Effector memory CD4-positive, alpha-beta T cell (primary cell): Measurements from ENCODE around the gene DDX17.

ENCODE experiments used
- DNase-seq, 3 donors: peaks; one replicate each; pipeline ENCODE4 v3.0.0-alpha.2; 2020
- H3K27ac ChIP-seq: 2 replicates; pipeline ENCODE4 v1.7.0; 2013; ENCODE audit warnings: mild to moderate bottlenecking, low read length, moderate library complexity; ENCODE audit not compliant: insufficient read depth, poor library complexity, severe bottlenecking
- H3K27me3 ChIP-seq: replicated peaks from 2 replicates; pipeline ENCODE4 v1.7.0; 2013; ENCODE audit warnings: mild to moderate bottlenecking, low read length; ENCODE audit not compliant: insufficient read depth, control insufficient read depth, poor library complexity, severe bottlenecking
- H3K36me3 ChIP-seq: 2 replicates; pipeline ENCODE4 v1.7.0; 2013; ENCODE audit warnings: mild to moderate bottlenecking, low read length, moderate library complexity; ENCODE audit not compliant: control insufficient read depth, insufficient read depth
- H3K4me1 ChIP-seq: 2 replicates; pipeline ENCODE4 v1.7.0; 2013; ENCODE audit warnings: low read length, mild to moderate bottlenecking; ENCODE audit not compliant: control insufficient read depth, insufficient read depth, poor library complexity, severe bottlenecking
- H3K4me3 ChIP-seq: 2 replicates; pipeline ENCODE4 v1.7.0; 2013; ENCODE audit warnings: low read length, low read depth, mild to moderate bottlenecking; ENCODE audit not compliant: insufficient read depth, poor library complexity, severe bottlenecking
- H3K9me3 ChIP-seq: 2 replicates; pipeline ENCODE4 v1.7.0; 2013; ENCODE audit warnings: mild to moderate bottlenecking, low read length, moderate library complexity; ENCODE audit not compliant: control insufficient read depth
- total RNA-seq, 3 donors: gene quantifications; one replicate each; lab custom pipeline; 2026; lab: John Stamatoyannopoulos, UW

Gene DDX17
- total RNA-seq: 827 to 1,026 (median 972) reads per million in 3 donors

DNA sequence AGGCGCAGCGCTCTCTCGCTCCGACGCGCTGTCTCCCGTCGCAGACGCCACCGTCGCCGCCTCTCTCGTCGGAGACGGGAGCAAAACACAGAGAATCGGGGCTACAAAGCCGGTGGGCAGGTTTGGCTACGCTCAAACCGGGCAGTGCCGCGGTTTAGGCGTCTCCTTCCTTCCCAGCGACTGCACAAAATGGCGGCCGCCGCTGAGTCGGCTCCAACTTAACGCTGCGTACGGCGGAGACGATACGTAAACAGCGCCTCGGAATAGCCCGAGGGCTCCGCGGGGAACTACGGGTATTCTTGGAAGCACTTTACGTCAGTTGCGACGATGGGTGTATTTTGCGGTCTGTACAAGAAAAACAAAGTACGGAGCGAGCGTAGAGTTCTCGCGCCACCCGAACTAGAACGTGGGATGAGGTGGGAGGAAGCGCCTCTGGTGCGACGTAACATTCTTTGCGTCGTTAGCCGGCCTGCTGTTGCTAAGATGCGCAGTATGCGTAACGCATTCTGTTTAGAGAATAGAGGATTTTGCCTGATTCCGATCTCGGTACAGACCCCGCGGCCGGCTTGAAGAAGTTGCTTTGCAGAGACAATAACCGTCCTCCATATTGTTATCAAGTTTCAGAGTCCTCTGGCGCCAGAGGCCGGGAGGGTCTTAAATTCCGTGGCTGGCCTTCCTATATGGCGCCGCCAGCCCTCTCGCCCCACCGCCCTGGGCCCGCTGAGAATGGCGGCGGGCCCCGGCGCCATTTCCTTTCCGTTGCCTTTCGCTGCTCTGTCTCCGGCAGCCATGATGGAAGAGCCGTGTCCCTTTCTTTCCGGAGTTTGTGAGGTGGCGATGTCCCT, at the start of gene DDX17:
DDX17 (minus strand) TSS at position 194 of the 845 bp plus-strand sequence.
- Histone ChIP-seq H3K27ac (peak within 1 kb of the TSS; percentile 99), H3K9me3 (no peaks in the 10 kb centered on the region), H3K27me3 (no peaks in the 10 kb centered on the region), H3K36me3 (peaks cover under 1% of the 10 kb centered on the region), H3K4me1 (peaks cover 25% of the 10 kb centered on the region), H3K4me3 (peak within 1 kb of the TSS; percentile 96)
- DNase-seq: peak; percentile 90 to 92 (median 91)

- no peak for DNase-seq
- Histone ChIP-seq H3K36me3 (no peaks in the 10 kb centered on the region), H3K4me3 (no peak overlapping the region), H3K27me3 (no peaks in the 10 kb centered on the region), H3K4me1 (no peaks in the 10 kb centered on the region), H3K27ac (no peak overlapping the region), H3K9me3 (no peaks in the 10 kb centered on the region)
Observed at GRCh38 chr22:38554281-38554680, 48.2 kb upstream of the DDX17 start.

DNA sequence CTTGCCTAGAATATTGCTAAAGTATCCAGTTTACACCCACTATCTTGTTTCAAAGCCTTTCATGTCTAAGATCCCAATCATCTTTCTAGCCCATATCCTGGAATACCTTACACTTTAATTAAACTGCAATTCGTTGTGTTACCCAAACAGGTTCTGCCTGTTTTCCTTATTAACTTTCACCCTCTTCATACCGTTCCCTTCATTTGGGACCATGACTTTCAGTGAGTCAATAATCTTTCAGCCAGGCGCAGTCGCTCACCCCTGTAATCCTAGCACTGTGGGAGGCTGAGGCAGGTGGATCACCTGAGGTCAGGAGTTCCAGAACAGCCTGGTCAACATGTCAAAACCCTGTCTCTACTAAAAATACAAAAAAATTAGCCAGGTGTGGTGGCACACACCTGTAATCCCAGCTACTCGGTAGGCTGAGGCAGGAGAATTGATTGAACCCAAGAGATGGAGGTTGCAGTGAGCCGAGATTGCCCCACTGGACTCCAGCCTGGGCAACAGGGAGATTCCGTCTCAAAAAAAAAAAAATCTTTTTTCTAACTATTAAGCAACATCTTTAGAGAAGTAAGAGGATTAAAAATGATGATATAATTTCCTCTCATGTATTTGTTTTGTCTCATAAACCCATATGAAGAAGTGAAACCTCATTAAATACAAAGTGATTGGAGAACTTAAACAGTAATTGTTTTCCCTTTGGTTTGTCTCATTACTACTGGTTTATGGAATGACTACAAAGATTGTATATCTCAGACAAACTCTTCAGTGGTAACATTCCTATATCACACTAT, 43.2 kb upstream of the DDX17 start:
- Histone ChIP-seq H3K9me3 (no peaks in the 10 kb centered on the region), H3K4me3 (no peak overlapping the region), H3K4me1 (no peaks in the 10 kb centered on the region), H3K27me3 (no peaks in the 10 kb centered on the region), H3K36me3 (no peaks in the 10 kb centered on the region), H3K27ac (no peak overlapping the region)
- DNase-seq: no peak

DNA sequence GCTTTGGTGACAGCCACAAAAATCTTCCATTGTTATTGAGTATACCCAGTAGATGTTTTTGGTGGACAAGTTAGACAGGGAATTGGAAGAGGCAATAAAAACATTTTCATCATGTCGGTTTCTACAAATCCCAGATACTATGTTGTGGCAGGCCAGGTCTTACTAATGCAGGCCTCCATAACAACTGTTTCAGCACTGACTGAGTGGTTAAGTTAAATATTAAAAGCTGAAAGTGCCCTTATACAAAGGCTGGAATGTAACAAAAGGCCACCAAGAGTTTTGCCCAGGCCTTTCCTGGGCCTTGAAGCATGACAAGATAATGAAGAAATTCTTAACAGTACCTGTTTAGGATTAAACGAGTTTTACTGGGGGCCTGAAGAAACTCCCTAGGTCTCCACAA, 34.6 kb upstream of the DDX17 start:
- no peak for DNase-seq
- Histone ChIP-seq H3K4me1 (no peaks in the 10 kb centered on the region), H3K36me3 (no peaks in the 10 kb centered on the region), H3K9me3 (no peaks in the 10 kb centered on the region), H3K27me3 (no peaks in the 10 kb centered on the region), H3K4me3 (no peak overlapping the region), H3K27ac (no peak overlapping the region)

DNA sequence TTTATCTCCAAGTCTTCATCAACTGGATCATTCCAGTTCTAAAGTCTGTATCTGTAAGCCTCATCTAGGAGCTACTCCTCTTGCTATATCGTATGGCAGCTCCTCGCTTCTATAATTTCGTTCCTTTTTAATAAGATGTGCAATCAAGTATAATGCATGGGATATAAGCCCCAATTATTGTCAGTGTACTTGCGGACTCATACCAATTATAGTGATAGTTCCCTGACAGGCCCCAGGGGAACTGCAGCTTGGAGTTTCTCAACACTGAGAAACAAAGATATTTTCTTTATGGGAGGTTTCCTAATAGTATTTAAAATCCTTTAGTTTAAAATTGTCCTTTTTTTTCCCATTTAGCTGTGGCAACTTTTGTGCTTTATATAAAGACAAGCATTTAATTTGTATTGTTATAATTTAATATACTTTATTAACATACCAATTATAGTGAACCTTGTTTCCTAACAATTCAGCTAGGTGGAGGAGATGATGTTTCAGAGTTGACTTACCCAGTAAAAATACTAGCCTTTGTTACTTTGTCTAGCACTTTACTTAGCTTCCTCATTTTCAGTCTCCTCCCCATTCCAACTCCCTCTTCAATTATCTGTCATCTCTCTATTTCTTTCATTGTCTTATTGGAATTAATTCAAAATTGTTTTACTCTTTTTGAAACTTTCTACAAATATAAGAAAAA, 25.3 kb upstream of the DDX17 start:
- Histone ChIP-seq H3K9me3 (no peaks in the 10 kb centered on the region), H3K27me3 (no peaks in the 10 kb centered on the region), H3K4me3 (no peak overlapping the region), H3K27ac (peak overlapping the region; percentile 6), H3K4me1 (peaks cover 4% of the 10 kb centered on the region), H3K36me3 (no peaks in the 10 kb centered on the region)
- DNase-seq: no peak

GRCh38 chr22:38524429-38524828, 18.3 kb upstream of the DDX17 start:
- no peaks in the 10 kb centered on the region for H3K4me1 ChIP-seq
- H3K9me3 ChIP-seq: no peaks in the 10 kb centered on the region
- no peaks in the 10 kb centered on the region for H3K27me3 ChIP-seq
- no peak for DNase-seq
- no peak overlapping the region for H3K27ac ChIP-seq
- H3K36me3 ChIP-seq: no peaks in the 10 kb centered on the region
- no peak overlapping the region for H3K4me3 ChIP-seq

DNA sequence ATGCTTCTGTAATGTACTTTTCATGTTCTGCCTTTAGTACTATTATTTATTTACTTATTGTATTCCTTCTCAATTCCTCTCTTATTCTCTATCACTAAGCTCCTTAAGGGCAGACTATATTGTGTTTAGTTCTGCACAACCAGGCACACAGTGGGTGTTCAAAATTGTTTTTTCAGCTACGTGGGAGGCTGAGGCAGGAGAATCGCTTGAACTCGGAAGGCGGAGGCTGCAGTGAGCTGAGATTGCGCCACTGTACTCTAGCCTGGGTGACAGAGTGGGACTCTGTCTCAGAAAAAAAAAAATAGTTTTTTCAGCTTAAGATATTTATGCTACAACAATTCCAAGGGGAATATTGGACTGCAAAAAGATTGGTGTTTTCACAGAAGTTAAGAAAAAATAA, 17.4 kb upstream of the DDX17 start:
- Histone ChIP-seq H3K4me1 (no peaks in the 10 kb centered on the region), H3K4me3 (no peak overlapping the region), H3K9me3 (no peaks in the 10 kb centered on the region), H3K36me3 (no peaks in the 10 kb centered on the region), H3K27me3 (no peaks in the 10 kb centered on the region), H3K27ac (no peak overlapping the region)
- DNase-seq: no peak

GRCh38 chr22:38523029-38523428, 16.9 kb upstream of the DDX17 start:
- no peaks in the 10 kb centered on the region for H3K9me3 ChIP-seq
- no peaks in the 10 kb centered on the region for H3K36me3 ChIP-seq
- DNase-seq: no peak
- no peak overlapping the region for H3K27ac ChIP-seq
- no peaks in the 10 kb centered on the region for H3K4me1 ChIP-seq
- H3K27me3 ChIP-seq: no peaks in the 10 kb centered on the region
- H3K4me3 ChIP-seq: no peak overlapping the region

GRCh38 chr22:38519453-38520250, 13.5 kb upstream of the DDX17 start:
- no peaks in the 10 kb centered on the region for H3K36me3 ChIP-seq
- no peaks in the 10 kb centered on the region for H3K4me1 ChIP-seq
- H3K27me3 ChIP-seq: no peaks in the 10 kb centered on the region
- no peak for DNase-seq
- no peaks in the 10 kb centered on the region for H3K9me3 ChIP-seq
- H3K4me3 ChIP-seq: no peak overlapping the region
- H3K27ac ChIP-seq: no peak overlapping the region
